ENCODE measurements around the gene PCNT.
A peak's percentile ranks its signal among the peaks of the same experiment; 100 is the strongest.
"Not testable (repeated sequence)": the region's sequence is repeated elsewhere in the genome, so short reads cannot be mapped to it uniquely, and the experiment has no call there.

The PCNT gene

DNA sequence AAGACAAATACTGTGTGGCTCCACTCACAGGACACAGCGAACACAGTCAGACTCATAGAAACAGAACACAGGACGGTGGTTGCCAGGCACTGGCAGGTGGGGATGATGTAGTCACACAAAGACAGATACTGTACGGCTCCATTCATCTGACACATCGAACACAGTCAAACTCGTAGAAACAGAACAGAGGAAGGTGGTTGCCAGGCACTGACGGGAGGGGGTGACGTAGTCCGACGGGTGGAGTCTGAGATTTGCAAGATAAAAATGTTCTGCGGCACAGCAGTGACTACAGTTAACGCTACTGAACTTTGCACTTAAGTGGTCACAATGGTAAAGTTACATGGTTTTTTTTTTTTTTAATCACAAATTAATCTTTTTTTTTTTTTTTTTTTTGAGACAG, 19.0 kb upstream of the PCNT start:
- DNase-seq, result no peak

DNA sequence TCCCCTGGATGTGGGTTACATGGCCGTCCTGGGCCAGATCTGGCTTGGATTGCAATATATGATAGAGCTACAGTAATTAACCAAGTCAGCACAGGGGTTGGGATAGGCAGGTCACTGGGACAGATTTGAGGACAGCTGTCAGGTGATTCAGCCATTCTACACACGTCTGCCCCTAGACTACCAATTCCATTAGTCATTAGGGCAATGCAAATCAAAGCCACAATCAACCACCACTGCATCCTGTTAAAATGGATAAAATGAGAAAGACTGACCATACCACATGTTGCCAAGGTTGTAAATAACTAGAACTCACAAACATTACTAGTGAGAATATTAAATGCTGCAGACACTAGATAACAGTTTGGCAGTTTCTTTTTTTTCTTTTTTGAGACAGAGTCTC, 16.3 kb upstream of the PCNT start:
- no peak for DNase-seq

DNA sequence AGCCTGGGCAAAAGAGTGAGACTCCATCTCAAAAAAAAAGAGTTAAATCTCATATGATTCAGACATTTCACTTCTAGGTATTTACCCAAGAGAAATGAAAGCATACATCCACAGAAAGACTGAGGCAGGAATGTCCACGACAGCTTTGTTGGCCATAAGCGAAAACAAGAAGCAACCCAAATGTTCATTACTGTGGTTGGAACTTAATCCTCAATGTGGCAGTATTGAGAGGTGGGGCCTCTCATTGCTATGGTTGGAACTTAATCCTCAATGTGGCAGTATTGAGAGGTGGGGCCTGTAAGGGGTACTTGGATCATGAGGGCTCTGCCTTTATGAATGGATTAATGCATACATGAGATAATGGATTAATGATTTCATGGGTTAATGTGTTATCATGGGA, 15.5 kb upstream of the PCNT start:
- DNase-seq, result no peak

DNA sequence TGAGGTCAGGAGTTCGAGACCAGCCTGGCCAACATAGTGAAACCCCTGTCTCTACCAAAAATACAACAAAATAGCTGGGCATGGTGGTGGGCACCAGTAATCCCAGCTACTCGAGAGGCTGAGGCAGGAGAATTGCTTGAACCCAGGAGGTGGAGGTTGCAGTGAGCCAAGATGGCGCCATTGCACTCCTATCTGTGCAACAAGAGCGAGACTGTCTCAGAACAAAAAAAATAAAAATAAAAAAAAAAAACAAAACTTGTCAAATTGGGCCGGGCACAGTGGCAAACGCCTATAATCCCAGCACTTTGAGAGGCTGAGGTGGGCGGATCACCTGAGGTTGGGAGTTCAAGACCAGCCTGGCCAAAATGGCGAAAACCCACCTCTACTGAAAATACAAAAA, 13.7 kb upstream of the PCNT start:
- not testable (repeated sequence) for DNase-seq

DNA sequence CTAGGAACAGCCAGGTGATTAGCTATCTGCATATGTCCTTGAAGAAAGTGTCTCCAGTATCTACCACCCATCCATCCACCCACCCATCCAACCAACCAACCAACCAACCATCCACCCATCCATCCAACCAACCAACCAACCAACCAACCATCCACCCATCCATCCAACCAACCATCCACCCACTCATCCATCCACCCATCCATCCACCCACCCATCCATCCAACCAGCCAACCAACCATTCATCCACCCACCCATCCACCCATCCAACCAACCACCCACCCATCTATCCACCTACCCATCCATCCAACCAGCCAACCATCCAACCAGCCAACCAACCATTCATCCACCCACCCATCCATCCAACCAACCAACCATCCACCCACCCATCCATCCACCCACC, 12.4 kb upstream of the PCNT start:
- no peak for DNase-seq

DNA sequence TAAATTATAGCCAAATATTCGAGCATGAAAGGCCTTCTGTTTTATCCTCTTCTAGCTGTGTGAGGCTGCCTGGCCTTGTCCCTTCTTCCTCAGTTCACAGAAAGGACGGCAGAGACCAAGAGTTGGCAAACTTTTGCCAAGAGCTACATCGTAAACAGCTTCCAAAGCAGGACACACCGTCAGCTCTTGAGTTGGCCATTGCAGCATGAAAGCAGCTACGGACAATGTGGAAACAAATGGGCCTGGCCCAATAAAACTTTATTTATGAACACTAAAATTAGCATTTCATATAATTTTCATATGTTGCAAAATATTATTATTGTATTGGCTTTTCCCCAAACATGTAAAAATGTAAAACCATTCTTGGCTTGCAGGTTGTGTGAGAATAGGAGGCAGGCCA, 11.0 kb upstream of the PCNT start:
- no peak for DNase-seq

DNA sequence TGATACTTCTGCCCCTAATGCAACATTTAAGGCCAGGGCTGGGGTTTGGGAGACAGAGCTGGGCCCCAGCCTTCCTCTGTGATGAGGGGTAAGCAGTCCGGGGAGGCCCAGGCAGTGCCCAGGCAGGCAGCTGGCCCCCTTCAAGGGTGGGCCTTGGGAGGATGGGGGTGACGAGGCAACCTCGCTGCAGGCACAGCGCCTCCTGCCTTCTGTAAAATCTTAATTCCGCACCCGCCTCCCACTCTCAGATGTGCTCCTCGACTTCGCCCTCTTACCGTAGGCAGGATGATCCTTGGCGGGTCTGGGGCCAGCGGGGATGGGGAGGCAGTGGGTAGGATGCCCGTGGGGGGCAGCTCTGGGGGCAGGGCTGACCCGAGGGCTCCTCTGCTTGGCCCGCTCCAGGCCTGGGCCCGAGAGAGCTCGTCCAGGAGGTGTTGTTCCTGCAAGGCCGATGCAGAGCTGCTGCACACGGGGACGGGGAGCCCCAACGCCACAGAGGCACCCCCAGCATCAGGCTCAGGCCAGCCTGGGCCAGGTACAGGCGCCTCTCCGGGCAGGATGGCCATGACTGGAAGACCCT, 9.4 kb upstream of the PCNT start:
- DNase-seq, result no peak

DNA sequence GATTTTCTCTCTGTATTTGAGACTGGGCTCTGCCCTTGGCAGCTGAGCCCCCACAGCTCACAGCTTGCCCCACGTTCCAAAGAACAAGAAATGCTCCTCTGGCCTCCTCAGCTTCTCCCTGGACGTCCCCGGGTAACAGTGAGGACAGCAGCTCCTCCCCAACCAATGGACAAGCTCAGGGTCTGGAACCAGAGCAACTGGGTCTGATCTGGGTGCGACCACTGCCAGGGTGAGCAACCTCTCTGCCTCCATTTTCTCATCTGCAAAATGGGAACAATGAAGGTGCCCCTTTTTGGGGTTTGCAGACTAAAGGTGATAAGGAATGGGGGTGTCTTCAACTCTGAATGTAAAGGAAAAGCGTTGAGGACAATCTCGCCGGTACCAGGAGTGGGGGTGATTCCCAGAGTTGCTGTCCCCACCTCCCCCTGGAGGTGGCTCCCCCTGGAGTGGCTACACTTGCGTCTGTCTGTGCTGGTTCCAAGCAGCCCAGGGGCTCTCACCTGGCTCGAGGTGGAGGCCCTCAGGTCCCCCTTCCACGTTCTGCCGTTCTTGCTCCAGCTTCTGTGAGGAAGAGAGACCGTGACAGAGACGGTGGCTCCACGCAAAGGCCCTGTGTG, 7.1 kb upstream of the PCNT start:
- no peak for DNase-seq

DNA sequence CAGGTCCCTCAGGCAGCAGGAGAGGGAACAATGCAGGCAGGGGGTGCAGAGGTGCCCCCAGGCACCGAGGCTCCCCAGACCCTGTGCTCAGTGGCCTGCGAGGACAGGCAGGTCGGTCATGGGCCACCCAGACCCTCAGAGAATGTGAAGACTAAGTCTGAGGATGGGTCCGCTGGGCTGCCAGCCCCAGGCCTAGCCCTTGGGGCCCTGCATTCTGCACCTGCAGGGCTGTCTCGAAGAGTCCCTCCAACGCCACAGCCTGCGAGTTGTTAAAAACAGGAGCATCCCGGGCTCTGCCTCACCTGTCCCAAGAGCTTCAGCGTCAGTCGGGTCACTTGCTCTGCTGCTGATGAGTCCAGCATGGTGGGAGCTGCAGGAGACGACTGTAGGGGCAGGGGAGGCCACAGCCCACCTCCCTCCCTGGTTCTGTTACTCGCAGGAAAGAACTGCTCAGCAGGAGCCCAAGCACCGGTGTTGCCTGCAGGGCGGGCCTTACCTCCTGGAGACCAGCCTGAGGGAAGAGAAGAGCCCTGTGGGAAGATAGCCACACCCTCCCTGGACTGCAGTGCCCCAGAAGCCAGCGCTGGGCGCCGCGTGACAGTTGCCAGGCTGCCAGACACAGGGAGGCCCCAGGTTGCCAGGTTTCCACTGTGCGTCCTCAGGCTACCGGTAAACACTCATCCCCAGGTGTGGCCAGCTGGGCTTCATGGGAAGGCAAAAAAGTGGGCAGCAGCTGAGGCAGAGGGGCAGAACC, 6.1 kb upstream of the PCNT start:
- no peak for DNase-seq

DNA sequence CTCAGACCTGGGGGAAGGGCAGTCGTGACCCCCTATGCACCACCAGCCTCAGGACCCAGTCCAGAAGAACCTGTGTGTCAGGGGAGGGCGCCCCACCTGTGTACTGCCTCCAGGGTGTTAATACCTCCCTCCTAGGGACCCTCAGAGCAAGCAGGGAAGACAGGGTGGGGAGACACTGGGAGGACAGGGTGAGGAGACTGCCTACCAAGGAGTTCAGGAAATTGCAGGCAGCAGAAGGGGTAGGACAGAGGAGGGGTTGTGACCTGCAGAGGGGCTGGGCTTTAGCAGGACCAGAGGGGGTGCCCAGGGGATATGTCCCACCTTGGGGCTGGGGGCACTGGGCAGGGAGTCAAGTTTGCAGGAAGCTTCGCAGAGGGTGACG, 5.5 kb upstream of the PCNT start:
- no peak for DNase-seq

DNA sequence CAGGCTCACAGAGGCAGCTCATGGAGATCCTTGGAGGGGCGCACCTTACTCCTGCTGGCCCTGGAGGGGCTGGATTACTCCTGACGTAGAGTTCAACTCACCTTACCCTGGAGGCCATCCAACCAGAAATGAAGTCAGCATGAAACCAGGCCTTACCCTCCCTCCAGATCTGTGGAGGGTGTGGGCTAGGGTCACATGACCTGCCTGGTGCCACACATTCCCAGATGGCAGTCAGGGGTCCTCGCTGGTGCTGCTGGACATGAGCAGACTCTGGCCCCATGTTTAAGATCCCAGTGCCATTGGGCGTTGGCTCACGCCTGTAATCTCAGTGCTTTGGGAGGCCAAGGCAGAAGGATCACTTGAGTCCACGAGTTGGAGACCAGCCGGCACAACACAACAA, 4.8 kb upstream of the PCNT start:
- DNase-seq, result no peak

DNA sequence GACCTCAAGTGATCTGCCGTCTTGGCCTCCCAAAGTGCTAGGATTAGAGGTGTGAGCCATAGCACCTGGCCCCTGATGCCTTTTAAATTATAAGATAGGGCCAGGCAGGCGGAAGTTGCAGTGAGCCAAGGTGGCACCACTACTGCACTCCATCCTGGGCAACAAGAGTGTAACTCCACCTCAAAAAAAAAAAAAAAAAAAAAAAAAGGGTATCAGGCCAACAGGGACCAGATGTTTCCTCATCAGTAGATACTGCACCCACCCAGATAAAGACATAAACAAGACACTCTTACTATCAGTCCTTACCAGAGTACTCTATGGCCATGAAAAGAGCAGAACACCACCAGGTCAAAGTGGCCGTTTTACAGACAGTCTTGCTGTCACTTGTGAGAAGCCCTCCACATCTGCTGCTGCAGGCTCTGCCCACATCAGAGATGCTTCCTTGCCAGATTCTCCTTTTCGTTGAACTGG, 3.6 kb upstream of the PCNT start:
- DNase-seq, result no peak

DNA sequence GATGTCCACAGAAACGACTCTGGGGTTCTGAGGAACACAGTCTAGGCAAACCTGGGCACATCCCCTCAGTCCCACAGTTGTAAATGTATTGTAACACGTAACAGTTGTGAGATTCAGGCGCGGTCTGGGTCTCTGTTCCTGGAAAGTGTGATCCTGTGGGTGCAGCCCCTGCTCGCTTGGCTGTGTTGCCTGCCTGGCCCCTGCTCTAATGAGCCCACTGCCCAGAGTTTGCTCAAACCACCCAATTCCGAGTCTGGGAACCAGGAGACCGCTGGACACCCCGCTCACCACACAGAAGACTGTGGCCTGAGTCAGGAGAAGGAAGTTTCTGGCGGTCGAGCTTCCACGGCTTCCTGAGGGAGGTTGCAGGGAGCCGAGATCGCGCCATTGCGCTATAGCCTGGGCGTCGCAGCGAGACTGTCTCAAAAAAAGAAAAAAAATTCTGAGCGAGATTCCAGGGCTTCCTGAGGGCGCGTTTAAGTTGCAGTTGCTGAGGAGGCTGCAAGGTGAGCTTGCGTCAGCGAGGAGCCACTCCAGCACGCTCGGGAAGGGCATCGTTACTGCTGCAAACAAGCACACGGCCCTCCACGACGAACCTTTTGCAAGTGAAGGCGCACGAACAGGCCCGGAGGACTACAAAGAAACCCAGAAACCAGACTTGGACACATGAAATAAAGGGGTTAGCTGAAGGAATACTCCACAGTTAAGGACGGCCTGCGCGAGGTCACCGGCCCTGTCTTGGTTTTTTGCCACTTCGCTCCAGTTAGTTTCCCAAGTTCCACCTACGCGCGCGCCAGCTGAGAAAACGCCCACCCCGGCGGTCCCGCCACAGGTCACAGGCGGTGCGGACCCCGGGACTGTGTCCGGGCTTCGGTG, 1.4 kb upstream of the PCNT start:
- DNase-seq, result no peak

DNA sequence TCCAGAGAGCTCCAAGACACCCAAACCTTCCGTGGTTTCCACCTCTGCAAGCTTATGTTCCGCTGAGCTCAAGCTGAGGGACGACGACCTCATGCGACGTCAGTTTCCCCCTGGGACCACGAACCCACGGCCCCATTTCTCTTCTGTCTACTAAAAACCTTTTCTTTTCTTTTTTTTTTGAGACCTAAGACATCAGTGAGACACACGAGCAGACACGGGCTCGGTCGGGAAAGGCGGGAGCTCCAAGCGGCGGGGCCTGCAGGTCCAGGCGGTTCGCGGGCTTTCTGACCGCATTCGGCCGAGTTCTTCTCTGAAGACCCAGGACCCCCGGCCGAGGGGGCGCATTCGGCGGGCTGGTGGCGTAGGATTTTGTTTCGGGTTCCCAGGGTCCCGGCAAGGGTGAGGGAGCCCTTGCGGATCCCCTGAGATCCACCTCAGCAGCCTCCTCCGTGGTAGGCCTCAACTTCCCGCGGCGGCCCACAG, 688 bp upstream of the PCNT start:
- DNase-seq, result no peak

DNA sequence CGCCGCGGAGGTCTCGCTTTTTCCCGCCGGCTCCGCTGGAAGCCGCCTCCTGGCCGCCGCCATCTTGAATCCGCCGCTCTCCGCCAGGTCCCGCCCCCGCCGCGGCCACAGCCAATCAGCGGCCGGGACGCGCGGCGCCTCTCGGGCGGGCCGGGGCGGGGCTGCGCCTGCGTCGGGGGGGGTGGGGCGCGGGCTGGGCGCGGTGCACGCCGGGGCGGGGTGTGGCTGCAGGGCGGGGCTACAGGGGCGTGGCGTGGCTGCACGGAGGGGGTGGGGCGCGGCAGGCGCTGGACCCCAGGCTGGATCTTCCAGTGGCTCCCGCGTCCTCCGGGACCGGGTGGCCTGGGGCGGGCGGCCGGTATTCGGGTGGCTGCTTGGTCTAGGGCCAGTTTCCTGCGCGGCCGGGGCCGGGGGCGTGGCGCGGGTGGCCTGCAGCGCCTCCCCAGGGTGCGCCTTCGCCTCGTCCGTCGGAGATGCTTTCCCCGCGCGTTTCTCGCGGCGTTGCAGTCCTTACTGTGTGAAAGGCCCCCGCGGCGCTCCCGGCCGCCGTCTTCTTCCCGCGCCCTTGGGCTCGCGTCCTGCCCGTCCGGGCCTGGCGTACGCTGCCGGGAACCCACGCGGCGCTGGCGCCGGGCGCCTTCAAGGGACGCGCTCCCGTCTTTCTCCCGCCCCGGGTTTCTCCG, 575 bp downstream of the PCNT start:
- peak; percentile 61 for DNase-seq

DNA sequence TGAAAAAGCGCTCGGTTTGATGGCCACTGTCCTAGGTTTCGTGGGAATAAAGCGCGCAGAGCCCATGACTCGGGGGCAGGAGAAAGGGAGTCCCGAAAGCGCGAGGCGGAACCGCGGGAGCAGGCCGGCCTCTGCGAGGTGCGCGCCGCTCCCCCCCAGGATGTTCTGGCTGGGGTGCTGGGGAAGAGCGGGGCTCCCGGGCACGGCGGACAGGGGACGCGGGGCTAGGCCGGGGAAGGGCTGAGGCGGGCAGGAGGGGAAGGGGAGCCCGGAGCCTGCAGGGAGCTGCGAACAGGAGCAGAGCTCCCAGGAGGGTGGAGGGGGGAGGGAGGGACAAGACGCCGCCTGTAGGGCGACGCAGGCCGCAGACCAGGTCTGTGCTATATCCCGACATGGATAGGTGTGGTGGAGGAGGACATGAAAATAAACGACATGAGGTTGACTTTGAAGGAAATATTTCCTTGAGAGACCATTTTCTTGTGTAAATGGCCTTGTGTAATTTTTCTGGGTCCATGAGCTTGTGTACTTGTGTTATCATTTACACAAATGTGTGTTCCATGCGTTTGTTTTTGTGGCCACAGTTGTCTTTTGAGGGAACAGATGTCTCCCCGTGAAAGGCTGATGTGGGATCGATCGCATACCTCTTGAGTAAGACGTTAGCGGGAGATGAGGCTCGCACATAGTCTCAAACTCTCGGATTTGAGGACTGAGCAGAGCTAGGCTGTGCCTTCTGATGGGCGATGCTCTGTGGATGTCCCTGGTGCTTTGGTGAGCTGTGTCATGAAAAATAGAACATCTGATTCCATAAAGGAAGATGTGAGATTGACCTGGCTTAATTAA, 1.3 kb downstream of the PCNT start:
- no peak for DNase-seq

DNA sequence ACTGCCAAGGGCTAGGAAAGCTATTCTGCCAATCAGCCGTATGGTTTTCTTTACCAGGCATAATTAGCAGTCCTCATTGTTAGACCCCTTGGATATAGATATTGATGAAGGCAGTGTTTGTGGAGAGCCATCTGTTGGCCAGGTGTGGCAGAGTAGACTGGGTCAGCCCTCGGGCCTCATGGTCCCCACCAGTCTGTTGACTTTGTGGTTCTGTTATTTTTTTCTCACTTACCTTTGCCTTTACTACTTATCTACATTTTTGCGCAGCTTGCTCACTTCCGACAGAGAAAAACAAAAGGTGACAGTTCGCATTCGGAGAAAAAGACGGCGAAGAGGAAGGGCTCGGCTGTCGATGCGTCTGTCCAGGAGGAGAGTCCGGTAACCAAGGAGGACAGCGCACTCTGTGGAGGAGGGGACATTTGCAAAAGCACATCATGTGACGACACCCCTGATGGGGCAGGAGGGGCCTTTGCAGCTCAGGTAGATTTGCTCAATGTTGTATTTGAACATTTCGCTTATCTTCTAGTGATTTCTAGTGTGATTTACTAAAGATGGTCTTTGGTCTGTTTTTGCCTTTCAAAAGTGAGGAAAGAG, 2.3 kb downstream of the PCNT start:
- DNase-seq, result no peak

DNA sequence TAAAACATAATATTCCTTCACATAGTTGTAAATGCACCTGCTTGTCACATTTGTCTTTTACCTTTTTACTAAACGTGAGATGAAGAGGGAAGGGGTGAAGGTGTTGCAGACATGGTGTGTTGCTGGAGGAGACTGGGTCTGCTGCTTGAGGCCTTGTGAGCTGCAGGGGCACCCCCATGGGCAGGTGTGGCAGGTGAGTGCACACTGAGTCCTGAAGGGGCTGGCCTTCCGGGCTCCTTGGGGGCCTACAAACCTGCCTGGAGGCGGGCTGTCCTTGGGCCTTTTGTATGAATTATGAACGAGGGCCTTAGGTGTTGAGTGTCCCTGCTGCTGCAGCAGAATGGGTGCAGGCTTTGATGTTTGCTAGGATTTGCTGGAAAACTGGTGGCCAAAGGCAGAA, 3.8 kb downstream of the PCNT start:
- DNase-seq, result no peak

DNA sequence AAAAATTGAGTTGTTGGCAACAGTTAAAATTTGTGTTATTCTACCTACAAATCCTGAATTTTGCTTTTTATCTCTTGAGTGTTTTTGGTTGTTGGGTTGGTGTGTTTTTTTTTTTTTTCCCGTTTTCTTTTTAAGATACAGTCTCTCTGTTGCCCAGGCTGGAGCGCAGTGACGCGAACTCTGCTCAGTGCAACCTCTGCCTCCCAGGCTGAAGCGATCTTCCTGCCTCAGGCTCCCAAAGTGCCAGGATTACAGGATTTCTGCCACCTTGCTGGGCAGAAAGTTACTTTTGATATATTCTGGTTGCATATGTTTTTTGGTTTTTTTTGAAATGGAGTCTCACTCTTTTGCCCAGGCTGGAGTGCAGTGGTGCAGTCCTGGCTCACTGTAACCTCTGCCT, 4.2 kb downstream of the PCNT start:
- DNase-seq, result no peak

DNA sequence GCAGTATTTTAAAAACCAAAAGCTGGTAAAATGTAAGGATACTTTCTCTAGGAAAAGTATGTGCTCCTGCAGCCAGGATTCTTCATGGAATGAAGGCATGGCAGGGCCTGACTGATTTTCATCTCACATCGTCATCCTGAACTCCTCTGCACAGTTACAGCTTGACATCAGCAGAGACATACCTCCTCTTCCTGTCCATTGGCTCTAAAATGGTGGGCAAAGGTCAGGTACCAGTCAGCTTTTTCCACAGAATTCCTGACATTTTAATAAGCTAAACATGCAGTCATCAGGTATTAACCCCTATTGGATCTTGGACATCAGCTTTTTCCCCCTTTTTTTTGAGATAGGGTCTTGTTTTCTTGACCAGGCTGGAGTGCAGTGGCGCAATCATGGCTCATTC, 5.8 kb downstream of the PCNT start:
- no peak for DNase-seq

DNA sequence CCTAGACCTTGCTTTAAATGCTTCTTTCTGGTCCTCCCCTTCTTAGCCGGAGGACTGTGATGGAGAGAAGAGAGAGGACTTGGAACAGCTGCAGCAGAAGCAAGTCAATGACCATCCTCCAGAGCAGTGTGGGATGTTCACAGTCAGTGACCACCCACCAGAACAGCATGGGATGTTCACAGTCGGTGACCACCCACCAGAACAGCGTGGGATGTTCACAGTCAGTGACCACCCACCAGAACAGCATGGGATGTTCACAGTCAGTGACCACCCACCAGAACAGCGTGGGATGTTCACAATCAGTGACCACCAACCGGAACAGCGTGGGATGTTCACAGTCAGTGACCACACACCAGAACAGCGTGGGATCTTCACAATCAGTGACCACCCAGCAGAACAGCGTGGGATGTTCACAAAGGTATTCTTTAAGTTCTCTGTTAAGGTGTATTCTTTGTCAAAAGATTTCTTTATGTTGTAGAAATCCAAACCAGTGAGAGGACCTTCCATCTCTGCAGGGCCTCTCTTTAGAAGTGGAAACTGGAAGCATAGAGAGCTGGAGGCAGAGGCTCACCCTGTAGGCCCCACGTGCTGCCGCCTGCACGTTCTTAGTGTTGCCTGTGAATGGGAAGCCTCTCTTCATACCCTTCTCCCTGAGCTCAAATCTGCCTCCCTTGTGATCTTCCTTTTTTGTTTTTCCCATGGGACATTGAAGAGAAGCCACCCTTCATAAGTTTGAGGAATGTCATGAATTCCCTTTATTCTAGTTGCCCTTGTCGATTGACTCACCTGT, 10.6 kb downstream of the PCNT start:
- no peak for DNase-seq
